ENCODE measurements around the gene CST1.

- TF ChIP-seq GATA2 (IDR thresholded peaks at IDR 0.05; ENCODE audit: low read depth, low read length) (no peak), GATA3 (IDR thresholded peaks at IDR 0.05; ENCODE audit: low read depth, low read length) (no peak)
Measured at GRCh38 chr20:23749746-23750145, 989 bp downstream of the CST1 start.

Data from SH-SY5Y (cell line).